ENCODE data around the gene MET. TPM values are rescaled to one million over a fixed set of nuclear protein-coding genes. Genes with fewer than 3 reads are reported as not detected.
A peak's percentile ranks its signal among the peaks of the same experiment; 100 is the strongest.

Gene MET
- total RNA-seq, 1 donor from 2014 or later: 23.6 TPM

GRCh38 chr7:116665332-116665996 is 6.5 kb upstream of the MET start:
- H3K4me1 Mint-ChIP-seq (ENCODE audit: low read depth): peaks cover 6% of the 10 kb centered on the region
- peaks cover 3% of the 10 kb centered on the region for H3K9me3 Mint-ChIP-seq (ENCODE audit: low read depth)
- H3K36me3 Mint-ChIP-seq (ENCODE audit: low read depth): no peaks in the 10 kb centered on the region
- no peak for TF ChIP-seq CTCF (IDR thresholded peaks at IDR 0.05)
- no peaks in the 10 kb centered on the region for H3K27me3 Mint-ChIP-seq (ENCODE audit: low read depth)
- no peak overlapping the region for H3K4me3 Mint-ChIP-seq (ENCODE audit: unreplicated experiment)
- H3K27ac Mint-ChIP-seq (ENCODE audit: unreplicated experiment): no peak overlapping the region
- DNase-seq (ENCODE audit: low spot score): no peak

DNA sequence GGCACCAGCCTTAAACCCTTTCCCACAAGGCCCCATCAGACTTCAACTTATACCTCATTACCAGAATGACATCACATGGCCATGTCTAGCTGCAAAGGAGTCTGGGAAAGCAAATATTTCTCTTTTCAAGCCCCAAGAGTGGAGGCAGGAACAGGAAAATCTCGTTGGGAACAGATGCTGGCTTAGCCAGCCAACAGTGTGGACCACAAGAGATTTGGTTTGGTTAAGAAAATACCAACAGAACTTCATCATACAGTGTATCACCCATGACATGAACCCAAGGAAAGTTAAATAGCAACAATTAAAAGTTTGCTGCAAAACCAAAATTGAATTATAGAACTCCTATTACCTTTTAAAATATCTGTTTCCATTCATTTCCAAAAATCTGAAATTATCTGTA is 2.2 kb upstream of the MET start:
- DNase-seq (ENCODE audit: low spot score): no peak
- no peak for TF ChIP-seq CTCF (IDR thresholded peaks at IDR 0.05)
- H3K4me1 Mint-ChIP-seq (ENCODE audit: low read depth): peaks cover 35% of the 10 kb centered on the region

GRCh38 chr7:116670409-116671015 is 1.5 kb upstream of the MET start:
- DNase-seq (ENCODE audit: low spot score): no peak
- Mint-ChIP-seq H3K36me3 (ENCODE audit: low read depth) (no peaks in the 10 kb centered on the region), H3K4me3 (ENCODE audit: unreplicated experiment) (no peak overlapping the region), H3K27me3 (ENCODE audit: low read depth) (no peaks in the 10 kb centered on the region), H3K4me1 (ENCODE audit: low read depth) (peaks cover 36% of the 10 kb centered on the region), H3K27ac (ENCODE audit: unreplicated experiment) (no peak overlapping the region), H3K9me3 (ENCODE audit: low read depth) (peaks cover 3% of the 10 kb centered on the region)
- TF ChIP-seq CTCF (IDR thresholded peaks at IDR 0.05): no peak

More for the DNA sequence above, 2.2 kb upstream of the MET start:
- Mint-ChIP-seq H3K9me3 (ENCODE audit: low read depth) (peaks cover 3% of the 10 kb centered on the region), H3K27ac (ENCODE audit: unreplicated experiment) (no peak overlapping the region), H3K4me3 (ENCODE audit: unreplicated experiment) (no peak overlapping the region), H3K36me3 (ENCODE audit: low read depth) (no peaks in the 10 kb centered on the region), H3K27me3 (ENCODE audit: low read depth) (no peaks in the 10 kb centered on the region)

DNA sequence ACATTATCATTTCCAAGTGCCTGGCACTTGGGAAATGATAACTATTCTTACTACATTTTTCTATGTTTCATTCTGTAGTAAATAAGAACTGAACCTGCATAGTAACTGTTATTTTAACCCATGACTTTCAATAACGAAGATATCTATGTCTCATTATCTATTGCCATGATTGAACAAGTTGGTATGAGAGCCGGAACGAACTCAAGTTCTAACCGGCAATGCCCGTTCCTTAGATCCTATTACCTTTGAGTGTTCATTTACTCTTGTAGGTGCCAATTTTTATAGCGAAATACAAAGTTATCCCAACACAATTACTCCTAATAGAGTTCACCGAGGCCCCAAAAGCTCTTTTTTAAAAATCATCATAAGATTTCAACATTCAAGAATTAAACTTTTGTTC is 885 bp upstream of the MET start:
- Mint-ChIP-seq H3K36me3 (ENCODE audit: low read depth) (no peaks in the 10 kb centered on the region), H3K4me1 (ENCODE audit: low read depth) (peaks cover 36% of the 10 kb centered on the region), H3K9me3 (ENCODE audit: low read depth) (peaks cover 3% of the 10 kb centered on the region), H3K27ac (ENCODE audit: unreplicated experiment) (no peak overlapping the region), H3K27me3 (ENCODE audit: low read depth) (no peaks in the 10 kb centered on the region), H3K4me3 (ENCODE audit: unreplicated experiment) (peak overlapping the region; percentile 84)
- DNase-seq (ENCODE audit: low spot score): no peak
- no peak for TF ChIP-seq CTCF (IDR thresholded peaks at IDR 0.05)

DNA sequence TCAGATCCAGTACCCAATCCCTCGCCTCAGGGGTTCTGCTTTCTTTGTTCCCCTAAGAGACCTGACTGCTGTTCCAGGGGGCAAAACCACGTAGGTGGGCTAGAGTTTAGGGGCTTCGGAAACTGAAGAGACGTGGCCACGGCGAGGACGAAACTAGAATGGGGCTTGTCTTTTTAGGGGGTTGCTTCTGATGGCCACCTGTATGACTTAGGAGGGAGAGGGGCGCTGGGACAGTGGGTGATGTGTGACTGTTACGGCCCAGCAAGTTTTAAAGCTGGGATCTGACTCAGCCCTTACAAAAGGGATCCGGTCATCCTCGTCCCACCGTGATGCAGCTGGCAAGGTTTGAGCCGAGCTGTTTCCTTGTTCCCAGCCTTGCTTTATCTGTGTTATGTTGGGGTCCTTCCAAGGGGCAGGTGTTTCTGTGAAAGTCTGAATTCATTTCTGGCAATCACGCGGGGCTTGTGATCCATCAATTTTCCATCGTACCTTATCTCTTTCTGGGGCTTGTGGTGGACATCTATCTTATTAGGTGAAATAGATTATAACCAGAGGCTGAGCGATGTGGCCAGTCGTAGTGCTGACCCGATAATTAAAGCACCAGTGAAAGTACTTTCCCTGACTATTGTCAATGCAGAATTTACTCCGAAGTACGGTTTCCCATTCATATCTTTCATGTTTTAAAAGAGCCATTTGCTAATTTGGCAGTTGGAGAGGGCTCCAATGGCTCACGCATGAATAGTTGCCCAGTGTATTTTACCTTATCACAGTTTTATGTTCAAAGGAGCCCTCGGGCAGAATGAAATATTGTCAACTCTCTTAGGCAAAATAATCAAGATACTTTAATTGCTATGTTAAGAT is 830 bp downstream of the MET start:
- peak overlapping the region; percentile 58 for H3K27ac Mint-ChIP-seq (ENCODE audit: unreplicated experiment)
- no peak for DNase-seq (ENCODE audit: low spot score)
- no peak for TF ChIP-seq CTCF (IDR thresholded peaks at IDR 0.05)

More for the DNA sequence above, 830 bp downstream of the MET start:
- no peaks in the 10 kb centered on the region for H3K36me3 Mint-ChIP-seq (ENCODE audit: low read depth)
- peaks cover 3% of the 10 kb centered on the region for H3K9me3 Mint-ChIP-seq (ENCODE audit: low read depth)
- peaks cover 36% of the 10 kb centered on the region for H3K4me1 Mint-ChIP-seq (ENCODE audit: low read depth)
- peak overlapping the region; percentile 89 for H3K4me3 Mint-ChIP-seq (ENCODE audit: unreplicated experiment)
- no peaks in the 10 kb centered on the region for H3K27me3 Mint-ChIP-seq (ENCODE audit: low read depth)

Measured in chondrocyte (in vitro differentiated cells).